ENCODE data around the gene RPTOR.

Gene RPTOR

DNA sequence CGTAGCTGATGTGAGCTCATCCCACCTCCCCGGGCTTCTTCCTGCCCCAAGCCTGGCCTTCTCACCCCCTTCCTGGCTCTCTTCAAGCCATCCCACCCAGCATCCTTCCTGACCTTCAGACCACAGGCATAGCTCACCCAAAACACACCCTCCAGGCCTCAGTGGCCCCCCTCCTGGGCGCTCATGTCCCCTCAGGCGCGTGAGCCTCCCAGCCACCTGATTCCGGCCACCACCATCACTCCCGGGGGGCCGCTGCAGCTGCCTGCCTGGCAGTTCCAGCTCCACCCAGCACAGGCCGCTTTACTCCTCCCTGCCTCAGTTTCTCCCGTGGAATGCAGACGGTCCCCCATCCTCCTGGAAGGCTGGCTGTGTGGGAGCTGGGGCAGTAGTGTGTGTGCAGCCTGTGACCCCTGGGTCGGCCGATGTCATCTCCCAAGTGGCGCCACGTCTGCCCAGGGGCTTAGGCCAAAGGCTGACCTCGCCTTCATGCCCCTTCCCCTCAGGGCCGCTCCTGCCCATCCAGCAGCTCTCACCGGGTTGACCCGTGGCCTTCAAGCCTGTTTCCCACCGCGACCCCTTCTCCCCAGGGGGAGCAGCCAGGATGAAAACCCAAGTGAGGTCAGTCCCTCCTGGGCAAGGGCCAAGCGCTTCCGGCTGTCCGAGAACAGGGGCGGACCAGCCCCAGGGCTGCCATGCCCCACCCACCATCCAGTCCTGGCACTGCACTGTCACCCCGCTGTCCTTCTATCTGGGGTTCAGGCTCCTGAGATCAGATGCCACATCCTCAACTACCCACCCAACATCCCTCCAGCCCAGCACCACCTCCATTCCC lies 435.1 kb downstream of the RPTOR start:
- Mint-ChIP-seq H3K36me3 (ENCODE audit: low read depth) (no peaks in the 10 kb centered on the region), H3K27ac (peak overlapping the region; percentile 86), H3K4me1 (ENCODE audit: low read depth) (peaks cover 12% of the 10 kb centered on the region), H3K9me3 (peaks cover 5% of the 10 kb centered on the region), H3K27me3 (peaks cover 8% of the 10 kb centered on the region), H3K4me3 (no peak overlapping the region)
- no peak for DNase-seq

- Mint-ChIP-seq H3K27ac (peak overlapping the region; percentile 86), H3K27me3 (peaks cover 3% of the 10 kb centered on the region), H3K4me3 (no peak overlapping the region), H3K9me3 (peaks cover 5% of the 10 kb centered on the region), H3K4me1 (ENCODE audit: low read depth) (peaks cover 12% of the 10 kb centered on the region), H3K36me3 (ENCODE audit: low read depth) (no peaks in the 10 kb centered on the region)
- no peak for DNase-seq
Observed at GRCh38 chr17:80980397-80981061, 435.9 kb downstream of the RPTOR start.

GRCh38 chr17:80981062-80981902 lies 436.6 kb downstream of the RPTOR start:
- peaks cover 3% of the 10 kb centered on the region for H3K27me3 Mint-ChIP-seq
- peak; percentile 73 for DNase-seq
- peaks cover 5% of the 10 kb centered on the region for H3K9me3 Mint-ChIP-seq
- H3K27ac Mint-ChIP-seq = peak overlapping the region; percentile 86
- H3K4me1 Mint-ChIP-seq (ENCODE audit: low read depth) = peaks cover 12% of the 10 kb centered on the region
- H3K36me3 Mint-ChIP-seq (ENCODE audit: low read depth) = no peaks in the 10 kb centered on the region
- no peak overlapping the region for H3K4me3 Mint-ChIP-seq

GRCh38 chr17:80981929-80982425 lies 437.3 kb downstream of the RPTOR start:
- Mint-ChIP-seq H3K27ac (no peak overlapping the region), H3K36me3 (ENCODE audit: low read depth) (no peaks in the 10 kb centered on the region), H3K4me3 (no peak overlapping the region), H3K9me3 (peaks cover 5% of the 10 kb centered on the region), H3K4me1 (ENCODE audit: low read depth) (peaks cover 12% of the 10 kb centered on the region), H3K27me3 (peaks cover 5% of the 10 kb centered on the region)
- DNase-seq = no peak

GRCh38 chr17:80982426-80982974 lies 437.9 kb downstream of the RPTOR start:
- peaks cover 12% of the 10 kb centered on the region for H3K4me1 Mint-ChIP-seq (ENCODE audit: low read depth)
- no peak overlapping the region for H3K27ac Mint-ChIP-seq
- peaks cover 6% of the 10 kb centered on the region for H3K27me3 Mint-ChIP-seq

DNA sequence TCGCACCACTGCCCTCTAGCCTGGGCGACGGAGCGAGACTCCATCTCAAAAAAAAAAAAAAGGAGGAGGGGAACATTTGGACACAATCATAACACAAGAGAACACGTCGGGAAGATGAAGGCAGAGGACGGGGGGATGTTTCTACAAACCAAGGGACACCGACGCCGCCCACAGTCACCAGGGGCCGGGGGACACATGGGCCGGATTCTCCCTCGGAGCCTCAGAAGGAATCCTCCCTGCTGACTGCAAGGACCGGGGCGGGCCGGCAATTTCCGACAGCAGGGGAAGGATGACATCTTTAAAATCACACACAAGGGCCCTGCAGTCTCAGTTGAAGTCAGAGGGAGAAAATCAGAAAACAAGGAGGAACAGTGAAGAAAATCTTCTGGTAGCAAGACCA lies 438.9 kb downstream of the RPTOR start:
- Mint-ChIP-seq H3K4me3 (no peak overlapping the region), H3K27me3 (peaks cover 6% of the 10 kb centered on the region), H3K36me3 (ENCODE audit: low read depth) (no peaks in the 10 kb centered on the region), H3K4me1 (ENCODE audit: low read depth) (peaks cover 12% of the 10 kb centered on the region), H3K9me3 (peaks cover 5% of the 10 kb centered on the region), H3K27ac (no peak overlapping the region)
- no peak for DNase-seq

More at GRCh38 chr17:80982426-80982974, 437.9 kb downstream of the RPTOR start:
- H3K36me3 Mint-ChIP-seq (ENCODE audit: low read depth) = no peaks in the 10 kb centered on the region
- H3K9me3 Mint-ChIP-seq = peaks cover 5% of the 10 kb centered on the region
- no peak overlapping the region for H3K4me3 Mint-ChIP-seq
- DNase-seq = no peak

GRCh38 chr17:80984749-80985148 lies 440.1 kb downstream of the RPTOR start:
- H3K27ac Mint-ChIP-seq = no peak overlapping the region
- peaks cover 18% of the 10 kb centered on the region for H3K4me1 Mint-ChIP-seq (ENCODE audit: low read depth)
- no peaks in the 10 kb centered on the region for H3K36me3 Mint-ChIP-seq (ENCODE audit: low read depth)
- peaks cover 5% of the 10 kb centered on the region for H3K9me3 Mint-ChIP-seq
- DNase-seq = no peak
- H3K27me3 Mint-ChIP-seq = peaks cover 6% of the 10 kb centered on the region
- no peak overlapping the region for H3K4me3 Mint-ChIP-seq

DNA sequence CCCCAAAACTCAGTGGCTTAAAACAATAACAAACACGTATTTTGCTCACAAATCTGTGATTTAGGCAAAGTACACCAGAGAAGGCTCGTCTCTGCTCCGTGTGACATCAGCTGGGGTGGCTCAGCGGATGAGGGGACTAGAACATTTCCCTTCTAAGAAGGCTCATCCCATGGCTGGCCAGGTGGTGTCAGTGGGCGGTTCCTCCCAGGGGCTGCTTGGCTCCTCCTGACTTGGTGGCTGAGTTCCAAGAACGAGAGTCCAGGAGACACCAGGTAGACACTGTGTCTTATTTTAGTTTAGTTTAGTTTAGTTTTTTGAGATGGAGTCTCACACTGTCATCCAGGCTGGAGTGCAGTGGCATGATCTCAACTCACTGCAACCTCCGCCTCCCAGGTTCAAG lies 441.4 kb downstream of the RPTOR start:
- H3K27ac Mint-ChIP-seq = no peak overlapping the region
- H3K4me1 Mint-ChIP-seq (ENCODE audit: low read depth) = peaks cover 15% of the 10 kb centered on the region
- DNase-seq = no peak
- no peaks in the 10 kb centered on the region for H3K9me3 Mint-ChIP-seq
- no peaks in the 10 kb centered on the region for H3K36me3 Mint-ChIP-seq (ENCODE audit: low read depth)
- H3K4me3 Mint-ChIP-seq = no peak overlapping the region
- peaks cover 3% of the 10 kb centered on the region for H3K27me3 Mint-ChIP-seq

DNA sequence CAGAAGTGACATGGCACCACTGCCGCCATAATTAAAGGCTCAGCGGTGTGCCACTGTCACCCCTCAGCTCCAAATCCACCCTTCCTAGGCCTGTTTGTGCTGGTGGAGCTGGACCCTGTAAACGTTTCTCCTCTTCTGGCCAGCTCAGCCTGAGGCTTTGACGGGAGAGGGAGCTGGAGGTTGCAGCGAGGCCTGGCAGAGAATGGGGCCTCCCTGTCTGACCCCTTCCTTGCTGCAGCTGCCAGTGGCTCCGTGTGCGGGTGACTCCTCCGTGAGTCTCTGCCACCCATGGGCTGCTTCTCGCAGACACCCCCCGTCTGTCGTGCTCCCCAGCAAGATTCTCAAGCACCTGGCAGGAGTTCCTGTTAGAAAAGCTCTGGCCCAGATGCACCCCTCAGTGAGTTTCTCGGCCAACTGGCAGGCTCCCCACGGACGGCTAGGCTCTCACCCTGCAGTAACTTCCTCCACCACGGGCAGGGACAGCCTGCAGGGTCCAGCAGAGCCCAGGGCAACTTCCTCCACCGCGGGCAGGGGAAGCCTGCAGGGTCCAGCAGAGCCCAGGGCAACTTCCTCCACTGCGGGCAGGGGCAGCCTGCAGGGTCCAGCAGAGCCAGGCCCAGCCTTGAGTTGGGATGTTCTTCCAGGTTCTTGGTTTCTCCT lies 442.3 kb downstream of the RPTOR start:
- H3K9me3 Mint-ChIP-seq = no peaks in the 10 kb centered on the region
- no peak for DNase-seq
- H3K4me3 Mint-ChIP-seq = no peak overlapping the region
- H3K27me3 Mint-ChIP-seq = peaks cover 3% of the 10 kb centered on the region
- H3K27ac Mint-ChIP-seq = no peak overlapping the region
- H3K36me3 Mint-ChIP-seq (ENCODE audit: low read depth) = no peaks in the 10 kb centered on the region
- peaks cover 17% of the 10 kb centered on the region for H3K4me1 Mint-ChIP-seq (ENCODE audit: low read depth)

GRCh38 chr17:80987941-80988461 lies 443.4 kb downstream of the RPTOR start:
- H3K4me3 Mint-ChIP-seq = no peak overlapping the region
- H3K27ac Mint-ChIP-seq = no peak overlapping the region
- no peaks in the 10 kb centered on the region for H3K9me3 Mint-ChIP-seq
- no peak for DNase-seq
- peaks cover 2% of the 10 kb centered on the region for H3K36me3 Mint-ChIP-seq (ENCODE audit: low read depth)
- H3K27me3 Mint-ChIP-seq = peaks cover 3% of the 10 kb centered on the region
- peaks cover 20% of the 10 kb centered on the region for H3K4me1 Mint-ChIP-seq (ENCODE audit: low read depth)

DNA sequence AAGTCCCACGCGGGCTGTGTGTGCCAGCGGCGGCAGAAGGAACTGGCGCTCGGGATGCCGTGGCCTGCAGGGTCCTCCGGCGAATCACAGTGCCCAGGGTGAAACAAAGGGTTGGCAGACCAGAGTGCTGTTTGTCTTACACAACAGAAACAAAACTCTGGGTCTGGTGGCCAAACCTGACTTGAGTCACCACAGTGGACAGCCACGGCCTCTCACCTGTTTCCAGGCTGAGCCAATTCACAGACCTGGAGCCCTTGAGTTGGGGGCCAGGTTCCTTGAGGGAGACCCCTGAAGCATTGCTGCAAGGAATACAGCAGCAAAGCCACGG lies 444.9 kb downstream of the RPTOR start:
- Mint-ChIP-seq H3K4me3 (no peak overlapping the region), H3K27ac (no peak overlapping the region), H3K9me3 (no peaks in the 10 kb centered on the region), H3K4me1 (ENCODE audit: low read depth) (peaks cover 27% of the 10 kb centered on the region), H3K36me3 (ENCODE audit: low read depth) (peaks cover 7% of the 10 kb centered on the region), H3K27me3 (peaks cover 3% of the 10 kb centered on the region)
- DNase-seq = no peak

GRCh38 chr17:80990921-80991644 lies 446.4 kb downstream of the RPTOR start:
- Mint-ChIP-seq H3K36me3 (ENCODE audit: low read depth) (peaks cover 19% of the 10 kb centered on the region), H3K27me3 (peaks cover 3% of the 10 kb centered on the region), H3K4me1 (ENCODE audit: low read depth) (peaks cover 27% of the 10 kb centered on the region), H3K4me3 (peak overlapping the region; percentile 78), H3K9me3 (no peaks in the 10 kb centered on the region), H3K27ac (peak overlapping the region; percentile 82)
- no peak for DNase-seq

GRCh38 chr17:80991645-80992076 lies 447.0 kb downstream of the RPTOR start, which contains the start of gene CHMP6:
Gene CHMP6 (plus strand): TSS chr17:80991841. CDS start chr17:80991919, 78 bp downstream.
- DNase-seq = peak; percentile 87
- Mint-ChIP-seq H3K9me3 (no peaks in the 10 kb centered on the region), H3K36me3 (ENCODE audit: low read depth) (peaks cover 25% of the 10 kb centered on the region), H3K4me1 (ENCODE audit: low read depth) (peaks cover 27% of the 10 kb centered on the region), H3K4me3 (peak within 1 kb of the TSS; percentile 78), H3K27ac (peak within 1 kb of the TSS; percentile 82), H3K27me3 (peaks cover 3% of the 10 kb centered on the region)

Measured in activated T-cell treated with anti-CD3 and anti-CD28 coated beads, Interleukin-2, amount 50 U/mL, for 24 hours (primary cell).